Stromal cell of bone marrow (primary cell): Measurements from ENCODE around the gene ZNF816.
"Not testable (repeated sequence)": the region's sequence is repeated elsewhere in the genome, so short reads cannot be mapped to it uniquely, and the experiment has no call there.

Source experiments
- DNase-seq: peaks from one replicate; pipeline ENCODE4 v3.0.0-alpha.2; 2012; ENCODE audit warnings: low read depth

ZNF816 gene

DNA sequence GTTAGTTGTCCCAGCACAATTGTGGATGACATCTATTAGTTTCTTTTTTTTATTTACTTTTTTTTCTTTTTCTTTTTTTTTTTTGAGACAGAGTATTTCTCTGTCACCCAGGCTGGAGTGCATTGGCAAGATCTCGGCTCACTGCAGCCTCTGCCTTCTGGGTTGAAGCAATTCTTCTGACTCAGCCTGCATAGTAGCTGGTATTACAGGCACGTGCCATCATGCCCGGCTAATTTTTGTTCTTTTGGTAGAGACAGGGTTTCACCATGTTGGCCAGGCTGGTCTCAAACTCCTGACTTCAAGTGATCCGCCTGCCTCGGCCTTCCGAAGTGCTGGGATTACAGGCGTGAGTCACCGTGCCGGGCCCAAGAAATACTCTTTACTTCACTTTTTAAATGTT lies 38.0 kb downstream of the ZNF816 start:
- not testable (repeated sequence) for DNase-seq

DNA sequence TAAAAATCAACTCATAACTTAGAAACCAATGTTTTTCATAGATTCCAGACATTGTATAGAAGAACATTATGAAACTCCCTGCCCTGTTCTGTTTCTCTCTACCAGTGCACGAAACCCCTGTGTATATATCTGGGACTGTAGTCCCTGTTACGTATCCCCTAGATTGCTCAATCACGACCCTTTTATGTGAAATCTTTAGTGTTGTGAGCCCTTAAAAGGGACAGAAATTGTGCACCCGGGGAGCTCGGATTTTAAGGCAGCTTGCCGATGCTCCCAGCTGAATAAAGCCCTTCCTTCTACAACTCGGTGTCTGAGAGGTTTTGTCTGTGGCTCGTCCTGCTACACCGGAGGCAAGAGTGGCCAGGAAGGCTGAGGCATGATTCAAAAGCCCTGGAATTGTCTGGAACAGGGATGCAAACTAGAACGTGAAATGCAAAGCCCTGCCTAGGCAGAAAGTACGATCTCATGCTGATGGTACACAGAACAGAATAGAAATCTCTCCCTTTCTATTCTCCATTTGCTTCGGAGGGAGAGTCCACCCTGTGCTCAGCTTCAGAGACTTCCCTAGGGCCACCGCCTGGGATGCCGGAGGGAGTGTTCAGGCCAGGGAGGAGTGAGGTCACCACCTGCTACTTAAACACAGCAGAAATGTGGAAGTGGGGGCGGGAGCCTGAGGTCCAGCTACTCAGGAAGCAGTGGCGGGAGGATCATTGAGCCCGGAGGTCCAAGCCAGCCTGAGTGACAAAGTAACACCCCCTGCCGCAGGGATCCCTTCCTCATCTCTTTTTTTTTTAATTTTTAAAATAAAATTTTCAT lies 38.7 kb downstream of the ZNF816 start:
- no peak for DNase-seq

DNA sequence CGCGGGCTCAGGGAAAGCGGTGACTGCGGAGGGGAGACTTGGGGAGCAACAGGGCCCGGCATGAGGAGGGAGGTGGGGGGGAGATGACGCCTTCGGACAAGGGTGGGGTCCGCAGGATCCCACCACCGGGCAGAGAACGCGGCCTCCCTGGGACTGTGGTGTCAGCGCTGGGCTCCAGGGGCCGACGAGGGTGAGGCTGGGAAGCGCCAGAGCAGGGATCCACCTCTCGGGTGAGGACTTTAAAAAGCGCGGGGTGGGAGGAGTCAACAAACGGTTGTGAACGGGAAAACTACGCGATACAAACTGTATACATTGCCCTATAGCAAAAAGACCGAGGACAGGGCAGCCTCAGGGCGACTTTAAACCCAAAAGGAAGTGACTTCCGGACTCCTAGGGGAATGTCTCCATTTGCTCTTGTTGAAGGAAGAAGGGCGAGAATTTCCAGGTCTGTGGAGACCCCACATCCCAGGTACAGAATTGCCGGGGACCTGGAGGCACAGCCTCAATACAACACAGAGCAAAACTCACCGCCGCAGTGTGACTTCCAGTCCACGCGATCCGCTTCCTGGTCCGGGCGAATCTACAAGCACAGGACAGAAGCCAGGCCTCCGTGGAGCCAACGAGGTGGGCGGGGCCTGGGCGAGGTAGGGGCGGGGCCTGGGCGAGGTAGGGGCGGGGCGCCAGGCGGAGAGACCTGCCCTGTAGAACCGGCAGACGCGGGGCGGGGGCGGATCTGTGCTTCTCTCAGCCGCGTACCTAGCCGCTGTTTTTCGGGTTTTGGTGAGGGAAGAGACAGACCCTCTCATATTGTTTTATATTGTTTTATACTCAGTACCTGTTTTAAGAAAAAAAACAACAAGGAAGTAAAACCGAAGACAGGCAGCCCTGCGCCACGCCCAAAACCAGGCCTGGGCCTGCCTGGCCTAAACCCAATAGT lies 39.6 kb downstream of the ZNF816 start, which contains the start of gene ZNF888:
Gene ZNF888 (minus strand): TSS at position 588 of the 937 bp plus-strand sequence. CDS start 5,555 bp downstream, outside the sequence.
- peak; percentile 59 for DNase-seq

DNA sequence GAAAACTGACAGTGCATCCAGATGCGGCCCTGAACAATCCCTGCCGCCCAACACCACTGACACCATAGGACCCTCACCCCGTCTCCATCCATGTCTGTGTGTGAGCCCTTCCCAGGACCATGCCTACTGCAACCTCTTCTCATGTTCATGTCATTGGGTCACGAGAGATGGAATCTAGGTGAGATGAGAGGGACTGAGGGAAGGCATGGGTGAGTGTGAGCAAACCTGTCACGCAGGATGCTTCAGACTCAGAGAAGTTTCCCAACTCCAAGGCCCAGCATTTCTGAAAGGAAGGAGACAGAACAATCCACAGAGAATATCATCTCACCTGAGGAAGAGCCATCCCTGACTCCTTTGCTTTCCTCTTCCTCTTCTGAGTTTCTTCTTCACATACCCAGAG lies 45.1 kb downstream of the ZNF816 start:
- DNase-seq, result no peak

DNA sequence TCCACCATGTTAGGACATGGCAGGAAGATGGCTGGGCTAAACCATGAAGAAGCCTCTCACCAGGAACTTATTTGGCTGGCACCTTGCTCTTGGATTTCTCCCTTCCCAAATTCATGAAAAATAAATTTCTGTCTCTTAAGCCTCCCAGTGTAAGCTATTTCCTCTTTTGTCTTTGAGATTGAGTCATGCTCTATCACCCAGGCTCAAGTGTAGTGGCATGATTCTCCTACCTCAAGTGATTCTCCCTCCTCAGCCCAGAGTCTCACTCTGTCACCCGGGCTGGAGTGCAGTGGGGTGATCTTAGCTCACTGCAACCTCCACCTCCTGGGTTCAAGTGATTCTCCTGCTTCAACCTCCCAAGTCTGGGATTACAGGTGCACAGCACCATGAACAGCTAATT lies 52.0 kb downstream of the ZNF816 start:
- DNase-seq, result no peak

DNA sequence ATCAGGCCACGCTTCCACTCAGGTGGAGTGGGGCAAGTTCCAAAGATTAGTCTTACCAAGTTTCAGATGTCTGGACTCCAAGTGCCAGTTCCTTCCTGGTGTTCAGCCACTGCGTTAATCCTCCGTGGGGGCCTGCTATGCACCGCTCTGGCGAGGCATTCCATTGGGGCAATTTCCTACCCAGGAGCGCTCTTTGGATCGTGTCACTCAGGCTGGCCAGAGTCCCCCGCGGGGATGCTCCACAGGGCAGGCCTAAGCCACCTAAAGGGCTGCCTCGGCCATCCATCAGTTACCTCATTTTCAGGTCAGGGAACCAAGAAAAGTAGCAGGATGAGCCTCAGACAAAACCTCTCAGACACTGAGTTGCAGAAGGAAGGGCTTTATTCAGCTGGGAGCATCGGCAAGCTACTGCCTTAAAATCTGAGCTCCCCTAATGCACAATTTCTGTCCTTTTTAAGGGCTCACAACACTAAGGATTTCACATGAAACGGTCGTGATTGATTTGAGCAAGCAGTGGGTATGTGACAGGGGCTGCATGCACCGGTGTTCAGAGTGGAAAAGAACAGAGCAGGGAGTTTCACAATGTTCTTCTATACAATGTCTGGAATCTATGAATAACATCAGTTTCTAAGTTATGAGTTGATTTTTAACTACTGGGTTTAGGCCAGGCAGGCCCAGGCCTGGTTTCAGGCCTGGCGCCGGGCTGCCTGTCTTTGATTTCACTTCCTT lies 58.5 kb downstream of the ZNF816 start:
- DNase-seq, result not testable (repeated sequence)

DNA sequence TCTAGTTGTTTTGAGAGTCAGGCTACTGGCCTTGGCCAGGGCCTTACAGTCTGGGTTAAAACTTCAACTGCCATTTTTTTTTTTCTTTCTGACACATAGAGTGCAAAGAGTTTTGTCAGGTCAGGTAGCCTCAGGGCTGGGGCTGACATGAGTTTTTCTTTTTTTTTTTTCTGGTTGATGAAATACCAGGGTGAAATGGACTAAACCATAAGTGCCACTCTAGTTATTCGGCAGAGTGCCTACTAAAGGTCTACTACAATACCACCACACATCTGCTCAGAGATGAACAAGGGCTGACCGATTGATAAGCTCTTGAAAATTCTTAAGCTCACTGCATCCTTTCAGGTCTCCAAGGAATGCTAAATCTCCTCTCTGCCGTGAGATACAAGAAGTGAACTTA lies 60.8 kb downstream of the ZNF816 start:
- no peak for DNase-seq
